MM.1S (cell line): ENCODE results near the gene C4orf33.

Source experiments
- CTCF ChIP-seq: fragments of 300-600 bp; sonication (generic); IDR thresholded peaks from 2 replicates; pipeline ENCODE4 v1.5.1; 2016; ENCODE audit warnings: antibody characterized with exemption, low read length, mixed read lengths
- EZH2 ChIP-seq: fragments of 300-600 bp; sonication (generic); optimal IDR thresholded peaks from 2 replicates; pipeline ENCODE3; 2017; ENCODE audit warnings: low read depth, mild to moderate bottlenecking, antibody characterized with exemption, low read length, mixed read lengths

DNA sequence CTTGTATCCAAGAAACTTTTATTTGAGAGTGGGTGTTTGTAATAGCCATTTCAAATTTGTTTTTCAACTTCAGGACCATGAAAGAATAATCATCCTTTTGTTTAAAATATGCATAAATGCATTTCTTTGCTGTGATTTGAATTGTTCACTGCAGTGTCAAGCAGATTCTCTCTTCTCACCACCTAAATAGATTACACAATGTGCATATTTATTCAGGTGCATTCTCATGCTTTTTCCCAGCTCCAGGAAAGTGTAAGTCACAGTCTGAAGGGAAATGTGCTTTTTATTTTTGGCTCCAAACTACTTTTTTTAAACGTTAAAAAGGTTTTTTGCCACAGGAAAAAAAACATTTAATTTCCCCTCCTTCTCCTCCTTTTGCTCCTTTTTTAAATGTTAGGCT is 17.5 kb downstream of the C4orf33 start:
- TF ChIP-seq EZH2, result no peak
- no peak for TF ChIP-seq CTCF
